ENCODE data around the gene PDGFRB. TPM values are rescaled to one million over a fixed set of nuclear protein-coding genes. Genes with fewer than 3 reads are reported as not detected.

Gene PDGFRB
- polyA plus RNA-seq, 1 donor from 2014 or later, result not detected

DNA sequence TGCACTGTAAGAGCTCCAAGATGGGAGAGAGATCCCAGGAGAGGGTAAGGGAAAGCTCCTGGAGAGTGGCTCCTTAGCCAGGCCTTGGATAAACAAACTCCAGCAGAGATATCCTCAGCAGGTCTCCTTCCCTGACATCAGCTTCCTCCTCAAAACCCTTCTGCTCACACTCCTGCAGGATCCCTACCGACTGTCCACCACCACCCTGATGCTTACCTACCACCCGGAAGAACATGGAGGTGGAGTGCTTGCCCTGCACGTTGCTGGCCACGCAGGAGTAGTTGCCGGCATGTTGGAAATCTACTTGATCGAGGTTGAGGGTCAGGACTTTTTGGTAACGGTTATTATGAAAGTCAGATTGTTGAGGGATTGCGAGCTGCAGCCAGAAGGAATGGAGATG lies 78.6 kb downstream of the PDGFRB start:
- no peak overlapping the region for H3K4me2 ChIP-seq (ENCODE audit: low read length)
- H3K27me3 ChIP-seq (ENCODE audit: insufficient read depth, low read depth, low read length), result no peaks in the 10 kb centered on the region
- H3K9me3 ChIP-seq (ENCODE audit: low read length), result no peaks in the 10 kb centered on the region
- TF ChIP-seq RAD21 (conservative IDR thresholded peaks at IDR 0.05) (no peak), MXI1 (conservative IDR thresholded peaks at IDR 0.05; ENCODE audit: poor library complexity, severe bottlenecking) (no peak), TAF1 (IDR thresholded peaks at IDR 0.05; ENCODE audit: low read depth) (no peak), EZH2 (IDR thresholded peaks at IDR 0.05; ENCODE audit: borderline replicate concordance, insufficient read depth, low read length, poor library complexity, severe bottlenecking) (no peak), POLR2AphosphoS5 (IDR thresholded peaks at IDR 0.05) (no peak), EP300 (conservative IDR thresholded peaks at IDR 0.05; ENCODE audit: poor library complexity, severe bottlenecking) (no peak)
- TF ChIP-seq, protein P1, sequence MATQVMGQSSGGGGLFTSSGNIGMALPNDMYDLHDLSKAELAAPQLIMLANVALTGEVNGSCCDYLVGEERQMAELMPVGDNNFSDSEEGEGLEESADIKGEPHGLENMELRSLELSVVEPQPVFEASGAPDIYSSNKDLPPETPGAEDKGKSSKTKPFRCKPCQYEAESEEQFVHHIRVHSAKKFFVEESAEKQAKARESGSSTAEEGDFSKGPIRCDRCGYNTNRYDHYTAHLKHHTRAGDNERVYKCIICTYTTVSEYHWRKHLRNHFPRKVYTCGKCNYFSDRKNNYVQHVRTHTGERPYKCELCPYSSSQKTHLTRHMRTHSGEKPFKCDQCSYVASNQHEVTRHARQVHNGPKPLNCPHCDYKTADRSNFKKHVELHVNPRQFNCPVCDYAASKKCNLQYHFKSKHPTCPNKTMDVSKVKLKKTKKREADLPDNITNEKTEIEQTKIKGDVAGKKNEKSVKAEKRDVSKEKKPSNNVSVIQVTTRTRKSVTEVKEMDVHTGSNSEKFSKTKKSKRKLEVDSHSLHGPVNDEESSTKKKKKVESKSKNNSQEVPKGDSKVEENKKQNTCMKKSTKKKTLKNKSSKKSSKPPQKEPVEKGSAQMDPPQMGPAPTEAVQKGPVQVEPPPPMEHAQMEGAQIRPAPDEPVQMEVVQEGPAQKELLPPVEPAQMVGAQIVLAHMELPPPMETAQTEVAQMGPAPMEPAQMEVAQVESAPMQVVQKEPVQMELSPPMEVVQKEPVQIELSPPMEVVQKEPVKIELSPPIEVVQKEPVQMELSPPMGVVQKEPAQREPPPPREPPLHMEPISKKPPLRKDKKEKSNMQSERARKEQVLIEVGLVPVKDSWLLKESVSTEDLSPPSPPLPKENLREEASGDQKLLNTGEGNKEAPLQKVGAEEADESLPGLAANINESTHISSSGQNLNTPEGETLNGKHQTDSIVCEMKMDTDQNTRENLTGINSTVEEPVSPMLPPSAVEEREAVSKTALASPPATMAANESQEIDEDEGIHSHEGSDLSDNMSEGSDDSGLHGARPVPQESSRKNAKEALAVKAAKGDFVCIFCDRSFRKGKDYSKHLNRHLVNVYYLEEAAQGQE (IDR thresholded peaks at IDR 0.05; ENCODE audit: borderline replicate concordance), result no peak
- no peak overlapping the region for H3K4me3 ChIP-seq (ENCODE audit: low read length)
- no peaks in the 10 kb centered on the region for H3K9me2 ChIP-seq (ENCODE audit: insufficient read depth, low read length)
- no peak overlapping the region for H2AFZ ChIP-seq (ENCODE audit: low read depth, low read length)
- H3K27ac ChIP-seq (ENCODE audit: low read length), result no peak overlapping the region
- H4K20me1 ChIP-seq (ENCODE audit: insufficient read depth), result no peaks in the 10 kb centered on the region
- no peaks in the 10 kb centered on the region for H3K79me2 ChIP-seq (replicated peaks; ENCODE audit: insufficient read depth, low read length)
- H3K36me3 ChIP-seq (ENCODE audit: insufficient read depth, low read length), result no peaks in the 10 kb centered on the region
- no peak overlapping the region for H3K9ac ChIP-seq (ENCODE audit: low read length)
- H3F3A ChIP-seq (ENCODE audit: insufficient read depth, low read length, poor library complexity, severe bottlenecking), result no peaks in the 10 kb centered on the region

- H3K9me2 ChIP-seq (ENCODE audit: insufficient read depth, low read length), result no peaks in the 10 kb centered on the region
- no peaks in the 10 kb centered on the region for H3F3A ChIP-seq (ENCODE audit: insufficient read depth, low read length, poor library complexity, severe bottlenecking)
- H3K27me3 ChIP-seq (ENCODE audit: insufficient read depth, low read depth, low read length), result no peaks in the 10 kb centered on the region
- H2AFZ ChIP-seq (ENCODE audit: low read depth, low read length), result no peak overlapping the region
- no peaks in the 10 kb centered on the region for H3K79me2 ChIP-seq (replicated peaks; ENCODE audit: insufficient read depth, low read length)
- no peak overlapping the region for H3K4me3 ChIP-seq (ENCODE audit: low read length)
- no peaks in the 10 kb centered on the region for H3K36me3 ChIP-seq (ENCODE audit: insufficient read depth, low read length)
- H4K20me1 ChIP-seq (ENCODE audit: insufficient read depth), result no peaks in the 10 kb centered on the region
- H3K9me3 ChIP-seq (ENCODE audit: low read length), result no peaks in the 10 kb centered on the region
- no peak overlapping the region for H3K4me2 ChIP-seq (ENCODE audit: low read length)
- H3K27ac ChIP-seq (ENCODE audit: low read length), result no peak overlapping the region
- TF ChIP-seq, protein P2, sequence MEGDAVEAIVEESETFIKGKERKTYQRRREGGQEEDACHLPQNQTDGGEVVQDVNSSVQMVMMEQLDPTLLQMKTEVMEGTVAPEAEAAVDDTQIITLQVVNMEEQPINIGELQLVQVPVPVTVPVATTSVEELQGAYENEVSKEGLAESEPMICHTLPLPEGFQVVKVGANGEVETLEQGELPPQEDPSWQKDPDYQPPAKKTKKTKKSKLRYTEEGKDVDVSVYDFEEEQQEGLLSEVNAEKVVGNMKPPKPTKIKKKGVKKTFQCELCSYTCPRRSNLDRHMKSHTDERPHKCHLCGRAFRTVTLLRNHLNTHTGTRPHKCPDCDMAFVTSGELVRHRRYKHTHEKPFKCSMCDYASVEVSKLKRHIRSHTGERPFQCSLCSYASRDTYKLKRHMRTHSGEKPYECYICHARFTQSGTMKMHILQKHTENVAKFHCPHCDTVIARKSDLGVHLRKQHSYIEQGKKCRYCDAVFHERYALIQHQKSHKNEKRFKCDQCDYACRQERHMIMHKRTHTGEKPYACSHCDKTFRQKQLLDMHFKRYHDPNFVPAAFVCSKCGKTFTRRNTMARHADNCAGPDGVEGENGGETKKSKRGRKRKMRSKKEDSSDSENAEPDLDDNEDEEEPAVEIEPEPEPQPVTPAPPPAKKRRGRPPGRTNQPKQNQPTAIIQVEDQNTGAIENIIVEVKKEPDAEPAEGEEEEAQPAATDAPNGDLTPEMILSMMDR (IDR thresholded peaks at IDR 0.05; ENCODE audit: poor library complexity, severe bottlenecking), result no peak
- TF ChIP-seq RAD21 (conservative IDR thresholded peaks at IDR 0.05) (no peak), POLR2AphosphoS5 (IDR thresholded peaks at IDR 0.05) (no peak), EP300 (conservative IDR thresholded peaks at IDR 0.05; ENCODE audit: poor library complexity, severe bottlenecking) (no peak), SMC3 (conservative IDR thresholded peaks at IDR 0.05; ENCODE audit: poor library complexity) (no peak), EZH2 (IDR thresholded peaks at IDR 0.05; ENCODE audit: borderline replicate concordance, insufficient read depth, low read length, poor library complexity, severe bottlenecking) (no peak), MXI1 (conservative IDR thresholded peaks at IDR 0.05; ENCODE audit: poor library complexity, severe bottlenecking) (no peak), TAF1 (IDR thresholded peaks at IDR 0.05; ENCODE audit: low read depth) (no peak)
- TF ChIP-seq, protein P1 (IDR thresholded peaks at IDR 0.05; ENCODE audit: borderline replicate concordance), result no peak
- no peak overlapping the region for H3K9ac ChIP-seq (ENCODE audit: low read length)
These were observed 79.8 kb downstream of the PDGFRB start for GRCh38 chr5:150075806-150076205.

Data from neural cell (in vitro differentiated cells).